Brain microvascular endothelial cell (primary cell): ENCODE data around the gene SLC22A15.

Experiments used
- DNase-seq: peaks from one replicate; pipeline ENCODE4 v3.0.0-alpha.2; 2020
- H3K27ac ChIP-seq: fragments of 250-450 bp; sonication (Bioruptor Pico); 2 replicates; pipeline ENCODE4 v1.5.1; 2020; ENCODE audit warnings: mild to moderate bottlenecking, moderate library complexity
- H3K27me3 ChIP-seq: fragments of 250-450 bp; sonication (Bioruptor Pico); replicated peaks from 2 replicates; pipeline ENCODE4 v1.5.1; 2020; ENCODE audit warnings: mild to moderate bottlenecking
- H3K36me3 ChIP-seq: fragments of 250-450 bp; sonication (Bioruptor Pico); replicated peaks from 2 replicates; pipeline ENCODE4 v1.5.1; 2020; ENCODE audit warnings: mild to moderate bottlenecking
- H3K4me3 ChIP-seq: 2 replicates; pipeline ENCODE4 v1.5.1; 2011; ENCODE audit warnings: low read depth, mild to moderate bottlenecking, control low read depth, low read length, moderate library complexity
- CTCF ChIP-seq: IDR thresholded peaks from 2 replicates; pipeline ENCODE4 v1.5.1; 2011; ENCODE audit warnings: low read depth, mild to moderate bottlenecking, moderate library complexity, low read length, control low read depth, inconsistent platforms; ENCODE audit errors: missing control alignments
- in situ Hi-C: cut with HindIII; loops from 2 replicates; pipeline ENCODE4 v1.10.0; 2017; ENCODE audit warnings: low sequenced_read_pairs, low pct_ligation_motif_present

SLC22A15 gene

GRCh38 chr1:116099379-116099778 lies 123.1 kb downstream of the SLC22A15 start:
- Histone ChIP-seq H3K36me3 (no peaks in the 10 kb centered on the region), H3K4me3 (no peak overlapping the region), H3K27ac (no peak overlapping the region), H3K27me3 (no peaks in the 10 kb centered on the region)
- in situ Hi-C loops = no loop called here
- no peak for TF ChIP-seq CTCF
- DNase-seq = no peak

GRCh38 chr1:116099919-116100318 lies 123.6 kb downstream of the SLC22A15 start:
- DNase-seq = no peak

GRCh38 chr1:116104667-116105066 lies 128.4 kb downstream of the SLC22A15 start:
- in situ Hi-C loops = no loop called here
- no peak for DNase-seq
- Histone ChIP-seq H3K27me3 (no peaks in the 10 kb centered on the region), H3K4me3 (no peak overlapping the region), H3K36me3 (no peaks in the 10 kb centered on the region), H3K27ac (no peak overlapping the region)
- no peak for TF ChIP-seq CTCF

More at GRCh38 chr1:116099919-116100318, 123.6 kb downstream of the SLC22A15 start:
- Histone ChIP-seq H3K27me3 (no peaks in the 10 kb centered on the region), H3K36me3 (no peaks in the 10 kb centered on the region), H3K27ac (no peak overlapping the region), H3K4me3 (no peak overlapping the region)
- TF ChIP-seq CTCF = no peak
- in situ Hi-C loops = no loop called here

GRCh38 chr1:116105996-116106395 lies 129.7 kb downstream of the SLC22A15 start:
- no peak for DNase-seq
- H3K36me3 ChIP-seq = no peaks in the 10 kb centered on the region
- H3K4me3 ChIP-seq = no peak overlapping the region
- in situ Hi-C loops = no loop called here
- no peaks in the 10 kb centered on the region for H3K27me3 ChIP-seq
- no peak overlapping the region for H3K27ac ChIP-seq
- no peak for TF ChIP-seq CTCF

GRCh38 chr1:116106646-116107045 lies 130.3 kb downstream of the SLC22A15 start:
- H3K27me3 ChIP-seq = no peaks in the 10 kb centered on the region
- DNase-seq = no peak
- no peak for TF ChIP-seq CTCF
- H3K4me3 ChIP-seq = no peak overlapping the region
- in situ Hi-C loops = no loop called here
- H3K27ac ChIP-seq = no peak overlapping the region
- H3K36me3 ChIP-seq = no peaks in the 10 kb centered on the region

GRCh38 chr1:116107371-116107770 lies 131.1 kb downstream of the SLC22A15 start:
- H3K4me3 ChIP-seq = no peak overlapping the region
- in situ Hi-C loops = no loop called here
- TF ChIP-seq CTCF = no peak
- H3K36me3 ChIP-seq = no peaks in the 10 kb centered on the region
- no peak for DNase-seq
- H3K27ac ChIP-seq = no peak overlapping the region
- H3K27me3 ChIP-seq = no peaks in the 10 kb centered on the region
